OCI-LY7 (cell line): ENCODE results near the gene HELT.

Experiments
- CTCF ChIP-seq: fragments of 200-600 bp; sonication (generic); conservative IDR thresholded peaks from 2 replicates; pipeline ENCODE4 v1.5.1; 2014; ENCODE audit warnings: mild to moderate bottlenecking, antibody characterized with exemption, low read length, moderate library complexity, mixed read lengths
- EZH2phosphoT487 ChIP-seq: fragments of 200-600 bp; sonication (generic); IDR thresholded peaks from 2 replicates; pipeline ENCODE4 v1.6.1; 2018; ENCODE audit warnings: low read depth, borderline replicate concordance, mild to moderate bottlenecking, mixed run types, antibody characterized with exemption, low read length, moderate library complexity, mixed read lengths

- TF ChIP-seq CTCF (no peak), EZH2phosphoT487 (no peak)
Observed at GRCh38 chr4:185002784-185003183, 15.5 kb upstream of the HELT start.
